GM18508 (cell line): ENCODE results near the gene N4BP2L2.

Source experiments
- ATAC-seq: cut with Tn5 transposase; IDR thresholded peaks from one replicate; pipeline ENCODE4 v1.9.1; 2021; ENCODE audit warnings: moderate number of reproducible peaks; ENCODE audit not compliant: insufficient read depth, unreplicated experiment

Gene N4BP2L2

GRCh38 chr13:32535115-32535514 lies 3.5 kb downstream of the N4BP2L2 start:
- no peak for ATAC-seq

GRCh38 chr13:32530841-32531253 lies 7.7 kb downstream of the N4BP2L2 start:
- ATAC-seq: no peak

- ATAC-seq: no peak
These were observed 10.2 kb downstream of the N4BP2L2 start for GRCh38 chr13:32528358-32528757.

- no peak for ATAC-seq
These were observed 11.4 kb downstream of the N4BP2L2 start for GRCh38 chr13:32527151-32527550.

DNA sequence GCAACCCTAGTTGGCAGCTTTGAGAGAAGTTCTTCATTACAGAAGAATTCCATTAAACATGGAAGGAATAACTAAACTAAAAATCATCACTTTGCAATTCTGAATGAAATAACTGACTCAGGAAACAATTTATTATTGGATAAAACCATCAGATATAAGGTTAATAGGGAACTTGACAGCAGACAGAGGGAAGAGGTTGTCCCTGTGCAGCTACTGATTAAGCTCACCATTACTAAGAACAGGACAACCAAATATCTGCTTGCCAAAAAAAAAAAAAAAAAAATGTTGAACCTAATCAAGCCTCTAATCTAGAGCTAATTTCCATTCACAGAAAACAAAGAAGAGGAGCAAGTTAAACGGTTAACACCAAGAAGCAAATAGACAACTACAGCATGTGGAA lies 12.8 kb downstream of the N4BP2L2 start:
- ATAC-seq: no peak

GRCh38 chr13:32515246-32515645 lies 23.3 kb downstream of the N4BP2L2 start:
- ATAC-seq: no peak

DNA sequence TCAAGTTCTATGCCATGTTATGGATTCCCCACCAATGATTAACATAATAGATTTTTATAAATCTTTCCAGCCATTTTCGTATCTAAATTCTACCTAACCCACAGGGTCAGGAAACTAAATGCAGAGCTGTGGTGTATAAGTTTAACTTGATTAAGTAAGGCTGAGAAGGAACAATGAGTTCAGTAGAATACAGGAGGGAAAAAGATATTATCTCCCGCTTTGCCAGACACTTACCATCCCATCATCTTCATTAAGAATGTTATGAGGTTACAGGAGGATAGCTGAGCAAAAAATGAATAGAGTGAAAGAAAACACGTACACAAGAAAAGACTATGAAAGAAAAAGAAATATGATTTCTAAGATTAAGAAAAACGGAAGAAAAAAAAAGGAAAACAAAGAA lies 27.1 kb downstream of the N4BP2L2 start:
- ATAC-seq: no peak

GRCh38 chr13:32504876-32505275 lies 33.7 kb downstream of the N4BP2L2 start:
- no peak for ATAC-seq

- no peak for ATAC-seq
These were observed 34.3 kb downstream of the N4BP2L2 start for GRCh38 chr13:32504263-32504662.

- no peak for ATAC-seq
These were observed 34.9 kb downstream of the N4BP2L2 start for GRCh38 chr13:32503727-32504126.

- ATAC-seq: no peak
These were observed 37.5 kb downstream of the N4BP2L2 start for GRCh38 chr13:32501064-32501463.

- no peak for ATAC-seq
These were observed 38.9 kb downstream of the N4BP2L2 start for GRCh38 chr13:32499538-32500210.

DNA sequence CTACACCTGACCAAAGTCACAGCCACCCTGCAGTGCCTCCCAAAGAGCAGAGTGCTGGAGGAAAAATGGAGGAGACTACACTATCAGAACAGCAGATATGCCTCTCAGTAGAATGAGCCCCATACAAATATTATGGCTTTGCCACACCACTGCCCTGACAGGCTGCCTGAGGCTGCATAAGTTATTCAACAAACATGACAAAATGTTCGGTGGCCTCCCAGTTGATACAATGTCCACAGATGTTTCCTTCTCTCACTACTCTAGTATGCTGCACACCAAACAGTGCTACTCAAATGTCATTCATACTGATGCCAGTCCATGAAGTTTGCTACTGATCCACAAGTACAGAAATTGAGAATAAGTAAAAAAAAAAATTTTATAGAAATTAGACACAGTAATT lies 41.0 kb downstream of the N4BP2L2 start:
- ATAC-seq: no peak

GRCh38 chr13:32496599-32497160 lies 41.9 kb downstream of the N4BP2L2 start:
- ATAC-seq: no peak

- ATAC-seq: no peak
These were observed 42.8 kb downstream of the N4BP2L2 start for GRCh38 chr13:32495841-32496240.

GRCh38 chr13:32495429-32495828 lies 43.2 kb downstream of the N4BP2L2 start:
- ATAC-seq: no peak

- no peak for ATAC-seq
These were observed 47.6 kb downstream of the N4BP2L2 start for GRCh38 chr13:32491028-32491427.

GRCh38 chr13:32476892-32477291 lies 61.7 kb downstream of the N4BP2L2 start:
- ATAC-seq: no peak

DNA sequence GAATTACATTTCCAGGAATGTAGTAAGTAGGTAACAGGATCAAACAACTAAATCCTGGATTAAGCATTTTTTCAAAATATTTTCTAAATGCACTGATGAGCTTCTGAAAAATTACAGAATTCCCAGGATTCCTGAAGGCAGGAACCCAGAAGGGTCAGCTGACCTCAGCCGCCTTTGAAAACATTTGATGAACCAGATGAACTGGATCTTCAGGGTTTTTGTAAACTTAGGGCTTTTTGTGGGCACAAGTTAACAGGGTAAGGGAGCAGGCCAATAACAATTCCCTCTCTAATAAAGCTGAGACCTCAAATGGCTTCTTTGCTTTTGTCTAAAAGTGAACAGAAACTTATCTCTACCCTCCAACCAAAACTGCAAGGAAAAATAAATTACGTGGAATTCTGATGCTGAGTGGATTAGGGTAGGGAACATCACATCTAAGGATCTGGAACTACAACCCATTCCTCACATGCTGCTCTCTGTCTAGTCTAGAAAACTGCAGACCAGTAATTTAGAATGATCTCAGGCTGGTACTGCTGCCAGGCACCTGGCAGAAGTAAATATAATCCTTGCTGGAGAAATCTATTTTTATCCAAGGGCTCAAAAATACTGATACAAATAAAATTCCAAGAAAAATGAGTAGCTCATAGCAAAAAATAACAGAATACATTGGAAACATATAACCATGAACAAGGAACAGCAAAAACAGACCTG lies 62.4 kb downstream of the N4BP2L2 start:
- no peak for ATAC-seq

DNA sequence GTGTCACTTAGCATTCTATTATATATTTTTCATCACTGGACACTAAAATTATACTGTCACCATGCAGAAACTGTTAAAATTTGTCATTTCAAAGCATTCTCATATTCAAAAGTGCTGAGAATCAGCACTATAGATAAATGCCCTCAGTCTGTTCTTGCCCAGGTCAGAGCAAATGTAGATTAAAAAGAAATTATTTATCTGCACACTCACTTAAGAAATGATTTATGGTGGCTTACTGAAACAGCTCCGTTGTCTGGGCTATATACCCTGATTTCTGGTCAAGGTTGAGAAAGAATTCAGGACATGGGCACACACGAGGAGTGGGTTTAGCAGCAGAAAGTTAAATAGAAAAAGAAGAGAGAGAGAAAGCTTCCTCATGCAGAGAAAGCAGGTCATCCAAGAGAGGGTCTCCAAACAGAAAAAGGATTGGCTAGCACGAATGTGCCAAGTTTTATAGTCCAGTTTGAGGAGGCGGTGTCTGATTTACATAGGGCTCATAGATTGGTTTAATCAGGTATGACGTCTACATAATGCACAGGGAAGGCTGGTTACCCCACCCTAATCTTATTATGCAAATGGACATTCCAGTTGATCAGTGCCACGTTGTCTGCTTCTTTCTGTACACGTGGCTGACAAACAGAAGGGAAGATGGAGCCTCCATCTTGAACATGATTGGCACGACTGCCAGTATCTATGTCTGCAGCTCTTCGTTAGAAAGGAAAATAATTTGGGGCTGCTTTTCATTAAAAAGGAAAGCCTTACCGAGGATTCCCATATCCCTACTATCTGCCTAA lies 63.4 kb downstream of the N4BP2L2 start:
- ATAC-seq: no peak

- ATAC-seq: no peak
These were observed 64.9 kb downstream of the N4BP2L2 start for GRCh38 chr13:32473650-32474049.
